GM18517 (cell line): ENCODE results near the gene CRTC3.
"Not testable (repeated sequence)": the region's sequence is repeated elsewhere in the genome, so short reads cannot be mapped to it uniquely, and the experiment has no call there.

Experiments
- ATAC-seq: cut with Tn5 transposase; IDR thresholded peaks from one replicate; pipeline ENCODE4 v1.9.1; 2021; ENCODE audit warnings: mild to moderate bottlenecking, moderate library complexity; ENCODE audit not compliant: unreplicated experiment

Gene CRTC3

GRCh38 chr15:90618330-90619125 is 88.8 kb downstream of the CRTC3 start:
- no peak for ATAC-seq

- ATAC-seq = no peak
Observed at GRCh38 chr15:90619468-90619867, 89.7 kb downstream of the CRTC3 start.

- no peak for ATAC-seq
Observed at GRCh38 chr15:90619939-90620338, 90.2 kb downstream of the CRTC3 start.

GRCh38 chr15:90620379-90621067 is 90.8 kb downstream of the CRTC3 start:
- no peak for ATAC-seq

- ATAC-seq = no peak
Observed at GRCh38 chr15:90623854-90624253, 94.1 kb downstream of the CRTC3 start.

- ATAC-seq = no peak
Observed at GRCh38 chr15:90624278-90624981, 94.7 kb downstream of the CRTC3 start.

- ATAC-seq = no peak
Observed at GRCh38 chr15:90625037-90625436, 95.3 kb downstream of the CRTC3 start.

GRCh38 chr15:90629217-90629616 is 99.5 kb downstream of the CRTC3 start:
- no peak for ATAC-seq

- ATAC-seq = no peak
Observed at GRCh38 chr15:90633360-90633759, 103.6 kb downstream of the CRTC3 start.

- ATAC-seq = not testable (repeated sequence)
Observed at GRCh38 chr15:90636993-90637392, 107.3 kb downstream of the CRTC3 start.

- no peak for ATAC-seq
Observed at GRCh38 chr15:90637693-90638092, 108.0 kb downstream of the CRTC3 start.

- no peak for ATAC-seq
Observed at GRCh38 chr15:90638201-90638691, 108.5 kb downstream of the CRTC3 start.

- ATAC-seq = no peak
Observed at GRCh38 chr15:90638963-90639362, 109.2 kb downstream of the CRTC3 start.

GRCh38 chr15:90640862-90641261 is 111.1 kb downstream of the CRTC3 start:
- no peak for ATAC-seq

- ATAC-seq = no peak
Observed at GRCh38 chr15:90641581-90642463, 112.1 kb downstream of the CRTC3 start.

- ATAC-seq = no peak
Observed at GRCh38 chr15:90642464-90643300, 113.0 kb downstream of the CRTC3 start.

GRCh38 chr15:90643301-90643632 is 113.5 kb downstream of the CRTC3 start:
- ATAC-seq = no peak

GRCh38 chr15:90644526-90644925 is 114.8 kb downstream of the CRTC3 start:
- ATAC-seq = no peak

GRCh38 chr15:90644952-90645725 is 115.4 kb downstream of the CRTC3 start:
- ATAC-seq = no peak
